Fibroblast of pulmonary artery (primary cell): ENCODE data around the gene DLK1.

Experiments
- DNase-seq: peaks from one replicate; pipeline ENCODE4 v3.0.0-alpha.2; 2010; ENCODE audit warnings: low read depth
- H3K4me3 ChIP-seq: replicated peaks from 2 replicates; pipeline ENCODE4 v1.5.1; 2011; ENCODE audit warnings: low read depth, mild to moderate bottlenecking, control low read depth, low read length, moderate library complexity
- CTCF ChIP-seq: IDR thresholded peaks from 2 replicates; pipeline ENCODE4 v1.5.1; 2011; ENCODE audit warnings: mild to moderate bottlenecking, control low read depth, low read length, inconsistent platforms; ENCODE audit errors: missing control alignments

DLK1 gene

GRCh38 chr14:100722367-100722766, 4.3 kb upstream of the DLK1 start:
- TF ChIP-seq CTCF: no peak
- no peak for DNase-seq

GRCh38 chr14:100723135-100723829, 3.4 kb upstream of the DLK1 start:
- no peak for TF ChIP-seq CTCF
- H3K4me3 ChIP-seq: no peak overlapping the region
- DNase-seq: no peak

More at GRCh38 chr14:100722367-100722766, 4.3 kb upstream of the DLK1 start:
- H3K4me3 ChIP-seq: no peak overlapping the region

- DNase-seq: no peak
- TF ChIP-seq CTCF: no peak
- H3K4me3 ChIP-seq: no peak overlapping the region
Observed at GRCh38 chr14:100723830-100724437, 2.8 kb upstream of the DLK1 start.

- no peak overlapping the region for H3K4me3 ChIP-seq
- DNase-seq: no peak
- no peak for TF ChIP-seq CTCF
Observed at GRCh38 chr14:100724536-100724935, 2.2 kb upstream of the DLK1 start.

GRCh38 chr14:100725587-100726387, 905 bp upstream of the DLK1 start:
- no peak for DNase-seq
- TF ChIP-seq CTCF: no peak
- no peak overlapping the region for H3K4me3 ChIP-seq

GRCh38 chr14:100727086-100727872, 587 bp downstream of the DLK1 start:
- TF ChIP-seq CTCF: no peak
- no peak overlapping the region for H3K4me3 ChIP-seq
- no peak for DNase-seq
